SKM-1 (cell line): Measurements from ENCODE around the gene SHROOM3.

Experiments used
- DNase-seq: peaks from one replicate; lab custom pipeline; 2025; ENCODE audit not compliant: unreplicated experiment; lab: John Stamatoyannopoulos, UW

SHROOM3 gene

DNA sequence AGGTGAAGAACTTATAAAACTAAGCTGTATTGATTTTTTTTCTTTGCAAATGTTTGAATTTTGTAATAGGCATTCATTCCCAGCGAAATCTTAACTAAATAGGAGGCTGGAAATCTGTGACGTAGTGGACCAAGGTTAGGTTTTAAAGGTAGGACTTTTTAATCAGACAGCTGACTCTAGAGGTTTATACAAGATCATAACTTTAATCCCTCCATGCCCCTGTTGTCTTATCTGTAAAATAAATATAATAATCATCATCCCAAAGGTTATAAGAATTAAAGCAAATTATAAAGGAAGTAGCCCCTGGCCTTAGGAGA, 101.3 kb downstream of the SHROOM3 start:
- no peak for DNase-seq

DNA sequence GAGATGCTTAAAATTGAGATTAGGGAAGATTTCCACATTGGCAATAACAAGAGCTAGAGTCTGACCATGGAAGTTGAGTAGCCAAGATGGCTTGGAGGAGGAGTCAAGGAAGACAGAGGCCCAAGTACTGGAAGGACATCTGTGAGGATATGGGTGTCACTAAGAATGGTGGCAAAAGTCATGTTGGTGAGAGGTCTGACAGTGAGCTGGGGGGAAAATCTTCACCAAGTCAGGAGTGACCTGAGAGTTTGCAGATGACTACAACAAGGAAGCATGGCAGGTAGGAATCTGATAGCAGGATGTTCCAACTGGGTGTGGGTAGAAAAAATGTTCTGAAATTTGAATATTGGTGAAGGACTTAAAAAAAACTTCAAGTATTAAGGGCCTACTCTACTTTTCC, 103.3 kb downstream of the SHROOM3 start:
- DNase-seq, result no peak

GRCh38 chr4:76539979-76540378, 105.0 kb downstream of the SHROOM3 start:
- DNase-seq, result no peak

DNA sequence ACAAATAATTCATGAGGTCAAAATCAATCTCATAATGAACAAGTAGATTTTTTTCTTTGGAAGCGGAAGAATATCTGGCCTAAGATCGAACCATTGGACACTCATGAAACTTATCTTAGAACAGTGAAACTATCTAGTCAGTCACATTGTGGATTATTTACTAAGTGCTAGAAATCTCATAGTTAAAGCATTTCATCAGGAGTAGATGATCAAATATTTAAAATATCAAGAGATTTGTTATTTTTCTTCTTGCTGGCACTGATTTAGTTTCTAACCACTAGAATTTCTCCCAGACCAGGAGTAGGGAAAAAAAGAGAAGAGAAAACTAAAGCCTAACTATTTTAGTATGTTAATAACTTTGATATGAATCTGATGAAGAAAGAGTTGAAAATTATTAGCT, 105.5 kb downstream of the SHROOM3 start:
- no peak for DNase-seq

- no peak for DNase-seq
Measured at GRCh38 chr4:76543378-76543777, 108.3 kb downstream of the SHROOM3 start.

DNA sequence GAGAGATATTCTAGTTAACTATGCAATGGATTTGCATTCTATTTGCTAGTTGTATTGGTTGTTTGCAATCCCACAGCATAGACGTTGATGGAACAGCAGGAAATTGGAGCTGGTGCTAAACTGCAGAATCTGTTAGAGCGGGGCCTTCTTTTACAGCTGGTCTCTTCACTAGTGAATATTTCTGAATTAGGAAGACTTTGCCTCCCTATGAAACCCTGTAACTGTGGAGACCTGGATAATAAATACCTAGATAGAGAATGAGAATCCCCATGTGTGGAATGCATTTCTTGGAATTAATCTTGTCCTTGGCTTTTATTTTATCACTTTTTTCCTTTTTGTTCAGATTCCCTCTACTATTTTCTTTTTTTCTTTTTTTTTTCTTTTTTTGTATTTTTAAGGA, 109.7 kb downstream of the SHROOM3 start:
- no peak for DNase-seq

DNA sequence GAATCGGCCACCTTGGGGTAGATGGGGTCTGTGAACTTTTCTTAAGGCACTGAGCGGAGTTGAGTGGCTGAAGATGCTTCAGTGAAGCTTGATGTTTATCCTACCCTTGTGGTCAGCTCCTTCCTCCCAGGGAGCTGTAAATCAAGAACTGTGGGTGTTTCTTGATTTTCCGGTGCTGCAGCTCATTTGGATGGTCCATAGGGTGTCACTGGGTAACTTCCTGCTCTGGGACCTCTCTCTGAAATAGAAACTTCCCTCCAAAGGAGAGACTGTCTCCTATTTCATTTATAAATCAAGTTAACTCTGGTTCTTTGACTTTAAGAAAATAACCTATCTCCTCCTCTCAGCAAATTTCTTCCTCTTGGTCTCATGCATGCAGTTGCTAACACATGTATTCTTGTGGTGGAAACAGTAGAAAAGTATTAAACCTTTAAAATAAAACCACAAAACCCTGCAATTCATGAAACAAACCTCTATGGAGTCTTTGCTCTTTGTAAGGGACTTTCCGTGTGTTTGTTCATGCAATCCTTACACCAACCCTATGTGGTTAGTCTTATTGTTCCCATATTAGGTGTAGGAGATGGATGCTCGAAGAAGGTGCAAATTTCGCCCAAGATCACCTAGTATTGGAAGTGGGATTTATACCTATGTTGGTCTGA, 110.3 kb downstream of the SHROOM3 start:
- DNase-seq, result peak; percentile 26

GRCh38 chr4:76546327-76546726, 111.3 kb downstream of the SHROOM3 start:
- no peak for DNase-seq

GRCh38 chr4:76546759-76547742, 112.0 kb downstream of the SHROOM3 start:
- no peak for DNase-seq

- DNase-seq, result no peak
Measured at GRCh38 chr4:76548704-76549103, 113.7 kb downstream of the SHROOM3 start.

DNA sequence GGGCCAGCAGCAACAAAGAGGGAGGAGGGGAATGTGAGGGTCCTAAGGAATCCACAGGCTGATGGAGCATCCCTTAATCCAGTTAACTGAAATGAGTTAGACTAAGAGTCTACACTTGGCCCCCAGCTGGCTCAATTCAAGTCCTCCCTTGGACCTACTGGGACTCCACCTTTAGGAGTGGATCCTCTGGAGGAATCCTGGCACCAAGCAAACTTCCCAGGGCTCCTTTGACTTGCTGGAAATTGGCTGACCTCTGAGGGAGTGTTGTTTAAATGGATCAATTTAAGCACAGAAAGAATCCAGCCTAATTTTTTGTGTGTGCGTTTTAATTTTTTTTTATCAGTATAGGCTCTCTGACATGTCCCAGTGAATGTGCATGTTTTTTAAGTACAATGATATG, 114.7 kb downstream of the SHROOM3 start:
- DNase-seq, result no peak

GRCh38 chr4:76550966-76551780, 116.1 kb downstream of the SHROOM3 start:
- DNase-seq, result no peak

DNA sequence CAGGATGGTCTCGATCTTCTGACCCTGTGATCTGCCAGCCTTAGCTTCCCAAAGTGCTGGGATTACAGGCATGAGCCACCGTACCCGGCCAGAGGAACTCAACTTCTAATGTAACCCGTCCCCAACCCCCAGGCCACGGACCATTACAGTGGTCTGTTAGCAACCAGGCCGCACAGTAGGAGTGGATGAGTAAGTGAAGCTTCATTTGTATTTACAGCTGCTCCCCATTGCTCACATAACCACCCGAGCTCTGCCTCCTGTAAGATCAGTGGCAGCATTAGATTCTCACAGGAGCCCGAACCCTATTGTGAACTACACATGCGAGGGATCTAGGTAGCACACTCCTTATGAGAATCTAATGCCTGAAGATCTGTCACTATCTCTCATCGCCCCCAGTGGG, 119.6 kb downstream of the SHROOM3 start:
- DNase-seq, result no peak

DNA sequence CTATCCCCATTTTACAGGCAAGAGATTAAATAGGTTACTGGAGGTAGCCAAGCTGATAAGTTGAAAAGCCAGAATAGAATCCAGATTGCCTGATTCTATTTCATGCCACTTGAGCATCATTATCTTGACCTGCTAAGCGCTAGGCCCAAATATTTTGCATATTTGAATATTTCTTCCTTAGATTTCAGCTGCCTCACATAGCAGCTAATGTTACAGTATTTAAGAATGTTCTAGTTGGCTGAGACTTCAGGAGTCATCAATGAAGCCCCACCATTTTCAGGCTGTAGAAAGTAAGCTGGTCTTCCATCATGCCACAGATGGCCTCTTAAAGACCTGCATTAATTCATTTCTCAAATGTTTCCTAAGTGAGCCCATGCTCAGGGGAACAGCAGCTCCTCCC, 121.4 kb downstream of the SHROOM3 start:
- DNase-seq, result no peak

DNA sequence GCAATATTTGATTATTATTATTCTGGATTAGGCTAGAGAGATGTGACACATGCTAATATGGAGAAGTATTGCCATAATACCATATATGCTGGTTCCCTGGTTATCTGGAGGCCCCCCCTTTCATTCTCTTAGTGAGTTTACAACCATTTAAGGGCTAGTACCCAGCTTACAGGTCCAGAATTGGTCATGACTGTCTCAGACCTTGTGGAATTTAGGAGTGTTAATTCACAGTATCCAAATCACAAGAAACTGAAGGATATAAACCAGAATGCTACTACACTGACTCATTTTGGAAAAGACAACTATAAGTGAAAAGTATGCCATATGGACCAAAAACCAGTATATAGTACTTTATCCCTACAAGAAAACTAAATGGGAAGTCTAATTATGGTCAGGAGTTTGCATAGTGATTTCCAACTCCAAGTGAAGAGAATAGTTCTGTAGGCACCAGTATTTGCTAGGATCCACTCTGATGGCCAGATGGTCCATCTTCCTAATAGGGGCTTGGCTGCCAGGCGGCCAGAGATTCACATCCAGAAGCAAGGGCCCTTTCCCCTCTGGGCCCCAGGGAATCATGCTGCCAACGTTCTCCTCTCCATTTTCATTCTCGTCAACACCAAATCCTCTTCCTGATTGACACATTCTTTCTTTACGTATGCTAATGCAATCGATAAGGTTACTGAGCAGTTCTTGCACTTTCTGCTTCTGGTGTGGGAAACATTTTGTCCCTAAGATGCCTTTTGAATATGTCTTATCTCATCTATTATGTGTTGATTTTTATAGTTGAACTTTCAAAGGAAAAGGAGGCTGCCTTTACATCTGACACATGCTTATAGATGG, 123.6 kb downstream of the SHROOM3 start:
- DNase-seq, result no peak

DNA sequence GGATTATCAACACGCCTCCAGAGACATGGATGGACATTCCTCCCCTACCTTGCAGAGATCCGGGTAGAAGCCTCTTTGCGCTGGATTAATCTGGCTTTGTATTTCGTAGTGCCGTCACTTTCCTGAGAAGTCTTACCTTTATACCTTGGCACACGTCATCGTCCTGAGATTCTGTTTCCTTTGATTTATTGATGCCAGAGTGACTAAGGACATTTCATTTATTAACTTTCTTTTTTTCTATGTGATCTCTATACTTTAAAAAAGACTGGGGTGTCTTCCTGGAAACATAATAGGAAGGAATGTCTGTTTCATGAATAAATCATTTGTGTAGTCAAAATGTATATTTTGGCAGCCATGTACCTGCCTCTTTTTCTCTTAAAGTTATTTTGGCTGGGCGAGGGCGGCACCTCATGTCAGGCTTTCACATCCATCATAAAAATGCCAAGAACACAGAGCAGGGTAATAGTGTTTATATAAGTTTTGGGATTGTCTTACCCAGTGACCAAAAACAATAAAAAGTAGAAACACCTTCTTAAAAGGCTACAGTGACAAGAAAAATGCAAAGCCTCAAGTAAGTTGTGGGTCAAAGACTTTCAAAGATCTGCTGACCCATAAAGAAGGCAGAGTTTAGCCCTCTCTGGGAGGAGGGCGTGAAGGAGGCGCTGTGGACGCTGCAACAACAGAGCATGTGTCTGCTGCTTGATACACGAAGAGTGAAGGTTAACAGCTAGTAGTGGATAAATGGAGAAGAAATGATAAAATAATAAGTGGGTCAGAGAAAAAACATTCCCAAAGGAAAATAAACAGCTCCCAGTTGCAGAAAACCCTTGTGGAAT, 124.4 kb downstream of the SHROOM3 start:
- DNase-seq, result no peak

DNA sequence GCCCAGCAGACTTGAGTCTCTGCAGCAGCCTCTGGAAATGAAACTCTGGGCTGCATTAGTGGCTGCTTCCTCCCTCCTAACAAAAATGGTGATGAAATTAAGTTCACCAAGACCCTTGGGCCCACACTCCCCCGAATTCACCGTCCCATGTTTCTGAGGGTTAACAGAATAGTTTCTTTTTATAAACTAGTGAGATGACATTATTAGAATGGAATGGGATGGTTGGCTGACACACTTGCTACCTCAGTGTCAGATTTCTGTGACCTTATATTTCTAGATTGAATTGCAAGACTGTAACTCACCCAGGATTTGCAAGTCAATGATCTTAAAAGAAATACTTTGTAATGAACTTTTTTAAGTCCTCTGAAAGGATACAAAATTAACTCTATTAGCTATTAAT, 127.1 kb downstream of the SHROOM3 start:
- no peak for DNase-seq

- no peak for DNase-seq
Measured at GRCh38 chr4:76562836-76563453, 127.9 kb downstream of the SHROOM3 start.

- no peak for DNase-seq
Measured at GRCh38 chr4:76563454-76564122, 128.6 kb downstream of the SHROOM3 start.
